D721Med (cell line): ENCODE results near the gene ZFP3.
"Not testable (repeated sequence)": the region's sequence is repeated elsewhere in the genome, so short reads cannot be mapped to it uniquely, and the experiment has no call there.

Experiments
- DNase-seq: peaks from one replicate; pipeline ENCODE4 v3.0.0; 2011; ENCODE audit warnings: low spot score; ENCODE audit not compliant: insufficient read length
- FAIRE-seq: peaks from 2 replicates; lab custom pipeline; 2011; peaks lifted over from hg19 to GRCh38; lab: Jason Lieb, UNC
- TF ChIP-seq, protein P1 (sequence below): IDR thresholded peaks from 2 replicates; pipeline ENCODE4 v1.5.1; 2012; ENCODE audit warnings: mild to moderate bottlenecking, control low read depth; ENCODE audit not compliant: insufficient read depth; ENCODE audit errors: missing control alignments

Gene ZFP3

DNA sequence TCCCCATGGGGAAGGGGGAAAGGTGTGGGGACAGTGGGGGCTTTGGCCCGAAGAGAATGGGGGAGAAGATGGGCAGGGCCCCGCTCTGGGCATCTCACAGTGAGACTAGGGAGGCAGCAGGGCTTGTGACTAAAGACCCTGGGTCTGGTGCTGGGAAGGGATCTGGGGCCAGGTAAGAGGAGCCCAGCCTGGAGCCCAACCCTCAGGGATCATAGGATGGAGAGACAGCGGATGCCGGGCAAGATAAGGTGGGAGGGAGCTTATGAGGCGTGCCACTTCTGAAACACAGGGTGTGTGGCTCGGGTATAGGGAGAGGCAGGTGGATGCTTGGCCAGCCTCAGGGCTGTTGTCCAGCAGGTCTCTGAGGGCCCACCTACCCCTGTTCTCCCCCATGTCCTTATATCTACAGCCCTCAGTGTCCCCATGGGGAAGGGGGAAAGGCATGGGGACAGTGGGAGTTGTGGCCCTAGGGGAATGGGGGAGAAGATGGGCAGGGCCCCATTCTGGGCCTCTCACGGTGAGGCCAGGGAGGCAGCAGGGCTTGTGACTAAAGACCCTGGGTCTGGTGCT lies 53.0 kb downstream of the ZFP3 start:
- TF ChIP-seq, protein P1, sequence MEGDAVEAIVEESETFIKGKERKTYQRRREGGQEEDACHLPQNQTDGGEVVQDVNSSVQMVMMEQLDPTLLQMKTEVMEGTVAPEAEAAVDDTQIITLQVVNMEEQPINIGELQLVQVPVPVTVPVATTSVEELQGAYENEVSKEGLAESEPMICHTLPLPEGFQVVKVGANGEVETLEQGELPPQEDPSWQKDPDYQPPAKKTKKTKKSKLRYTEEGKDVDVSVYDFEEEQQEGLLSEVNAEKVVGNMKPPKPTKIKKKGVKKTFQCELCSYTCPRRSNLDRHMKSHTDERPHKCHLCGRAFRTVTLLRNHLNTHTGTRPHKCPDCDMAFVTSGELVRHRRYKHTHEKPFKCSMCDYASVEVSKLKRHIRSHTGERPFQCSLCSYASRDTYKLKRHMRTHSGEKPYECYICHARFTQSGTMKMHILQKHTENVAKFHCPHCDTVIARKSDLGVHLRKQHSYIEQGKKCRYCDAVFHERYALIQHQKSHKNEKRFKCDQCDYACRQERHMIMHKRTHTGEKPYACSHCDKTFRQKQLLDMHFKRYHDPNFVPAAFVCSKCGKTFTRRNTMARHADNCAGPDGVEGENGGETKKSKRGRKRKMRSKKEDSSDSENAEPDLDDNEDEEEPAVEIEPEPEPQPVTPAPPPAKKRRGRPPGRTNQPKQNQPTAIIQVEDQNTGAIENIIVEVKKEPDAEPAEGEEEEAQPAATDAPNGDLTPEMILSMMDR, result no peak
- FAIRE-seq, result no peak
- DNase-seq, result no peak

DNA sequence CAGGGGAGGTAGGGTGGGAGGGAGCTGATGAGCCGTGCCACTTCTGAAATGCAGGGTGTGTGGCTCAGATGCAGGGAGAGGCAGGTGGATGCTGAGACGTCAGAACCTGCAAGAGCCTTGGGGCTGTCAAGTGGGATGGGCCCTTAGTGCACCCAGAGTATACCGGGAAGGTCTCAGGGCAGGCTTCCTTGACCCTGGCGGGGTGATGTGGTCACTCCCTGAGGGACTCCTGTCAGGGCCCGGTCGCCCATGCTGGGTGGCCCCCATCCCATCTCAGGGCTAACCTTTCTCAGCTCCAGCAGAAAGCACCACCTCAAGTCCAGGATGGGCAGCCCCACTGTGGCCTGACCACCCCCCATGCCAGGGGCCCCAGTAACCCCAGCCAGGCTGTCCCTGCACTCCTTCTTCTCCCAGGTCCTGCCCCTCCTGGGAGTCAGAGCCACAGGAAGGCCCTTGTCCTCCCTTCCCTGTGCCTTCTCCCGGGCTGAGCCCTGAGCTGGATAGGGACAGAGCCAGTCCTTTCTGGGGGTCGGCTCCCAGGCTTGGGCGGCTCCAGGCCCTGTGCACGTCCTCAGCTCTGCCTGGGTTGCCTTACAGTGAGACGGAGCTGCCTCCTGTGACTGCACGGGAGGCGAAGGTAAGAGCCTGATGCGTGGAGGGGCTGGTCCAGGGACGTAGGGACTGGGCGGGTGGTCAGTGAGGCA lies 53.7 kb downstream of the ZFP3 start:
- not testable (repeated sequence) for DNase-seq, FAIRE-seq

DNA sequence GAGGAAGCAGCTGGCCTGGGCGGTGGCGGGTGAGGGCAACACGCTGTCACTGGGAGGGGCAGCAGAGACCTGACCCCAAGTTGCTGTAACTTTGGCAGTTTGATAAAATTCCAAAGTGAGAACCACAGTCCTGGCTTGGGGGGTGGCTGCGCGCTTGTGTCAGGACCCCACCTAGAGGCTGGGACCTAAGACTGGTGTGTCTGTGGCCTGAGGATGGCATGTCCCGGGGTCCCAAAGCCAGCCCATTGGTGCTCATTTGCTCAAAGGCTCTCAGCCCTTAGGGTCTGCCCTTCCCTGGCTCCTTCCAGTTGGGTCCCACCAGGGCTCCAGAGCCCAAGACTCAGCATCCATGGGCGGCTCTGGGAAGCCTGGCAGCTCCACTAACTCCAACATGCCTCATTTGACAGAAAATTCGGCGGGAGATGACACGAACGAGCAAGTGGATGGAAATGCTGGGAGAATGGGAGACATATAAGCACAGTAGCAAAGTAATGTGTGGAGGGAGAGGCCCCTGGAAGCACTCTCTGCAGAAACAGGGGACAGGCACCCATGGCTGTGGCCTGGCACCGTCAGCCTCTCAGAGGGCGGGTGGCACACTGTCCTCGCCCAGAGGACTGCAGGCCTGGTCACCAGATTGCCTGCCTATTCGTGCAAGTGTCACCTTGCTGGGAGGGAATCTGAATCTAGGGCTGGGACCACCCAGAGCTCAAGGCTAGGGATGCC lies 54.4 kb downstream of the ZFP3 start:
- not testable (repeated sequence) for DNase-seq, FAIRE-seq
- TF ChIP-seq, protein P1, result peak; percentile 20

- TF ChIP-seq, protein P1, result no peak
- DNase-seq (no peak), FAIRE-seq (no peak)
Observed at GRCh38 chr17:5133311-5133710, 55.0 kb downstream of the ZFP3 start.

DNA sequence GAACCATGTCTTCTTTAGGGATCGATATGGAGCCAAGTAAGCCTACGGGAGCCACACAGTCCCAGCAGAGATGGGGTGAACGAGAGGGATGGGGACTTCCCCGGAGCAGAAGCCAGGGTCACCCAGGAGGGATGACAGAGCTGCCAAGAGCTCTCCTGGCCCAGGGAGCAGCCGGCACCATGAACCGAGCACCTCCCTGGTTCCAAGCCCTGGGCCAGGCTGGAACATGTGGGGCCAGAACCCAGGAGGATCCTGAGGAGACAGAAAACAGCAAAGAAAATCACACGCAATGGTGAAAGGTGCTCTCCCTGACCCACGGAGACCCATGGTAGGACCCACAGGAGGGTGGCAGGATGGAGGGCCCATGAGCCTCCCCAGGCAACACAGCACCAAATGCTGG lies 55.7 kb downstream of the ZFP3 start:
- DNase-seq, result not testable (repeated sequence)

DNA sequence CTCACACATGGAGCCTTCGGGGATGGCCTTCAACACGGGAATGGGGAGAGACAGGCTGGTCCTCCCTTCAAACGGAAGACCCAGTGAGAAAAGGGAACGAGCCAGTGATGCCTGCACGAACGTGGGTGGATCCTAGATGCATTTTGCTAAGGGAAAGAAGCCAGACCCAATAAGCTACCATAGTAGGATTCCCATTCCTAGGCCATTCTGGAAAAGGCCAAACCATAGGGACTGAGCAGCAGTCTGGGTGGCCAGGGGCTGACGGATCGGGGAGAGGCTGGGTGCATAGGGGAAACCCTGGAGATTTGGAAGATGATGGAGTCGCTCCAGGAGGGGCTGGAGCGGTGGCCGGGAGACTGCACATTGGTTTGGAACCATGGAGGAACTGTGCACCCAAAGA lies 56.3 kb downstream of the ZFP3 start:
- DNase-seq, FAIRE-seq: not testable (repeated sequence)

More for the DNA sequence above, 55.7 kb downstream of the ZFP3 start:
- not testable (repeated sequence) for FAIRE-seq

GRCh38 chr17:5135131-5135712 lies 57.0 kb downstream of the ZFP3 start:
- FAIRE-seq, DNase-seq: not testable (repeated sequence)

GRCh38 chr17:5135726-5136579 lies 57.7 kb downstream of the ZFP3 start:
- FAIRE-seq (no peak), DNase-seq (no peak)
- TF ChIP-seq, protein P1, result no peak

- not testable (repeated sequence) for FAIRE-seq, DNase-seq
Observed at GRCh38 chr17:5136580-5137412, 58.5 kb downstream of the ZFP3 start.

DNA sequence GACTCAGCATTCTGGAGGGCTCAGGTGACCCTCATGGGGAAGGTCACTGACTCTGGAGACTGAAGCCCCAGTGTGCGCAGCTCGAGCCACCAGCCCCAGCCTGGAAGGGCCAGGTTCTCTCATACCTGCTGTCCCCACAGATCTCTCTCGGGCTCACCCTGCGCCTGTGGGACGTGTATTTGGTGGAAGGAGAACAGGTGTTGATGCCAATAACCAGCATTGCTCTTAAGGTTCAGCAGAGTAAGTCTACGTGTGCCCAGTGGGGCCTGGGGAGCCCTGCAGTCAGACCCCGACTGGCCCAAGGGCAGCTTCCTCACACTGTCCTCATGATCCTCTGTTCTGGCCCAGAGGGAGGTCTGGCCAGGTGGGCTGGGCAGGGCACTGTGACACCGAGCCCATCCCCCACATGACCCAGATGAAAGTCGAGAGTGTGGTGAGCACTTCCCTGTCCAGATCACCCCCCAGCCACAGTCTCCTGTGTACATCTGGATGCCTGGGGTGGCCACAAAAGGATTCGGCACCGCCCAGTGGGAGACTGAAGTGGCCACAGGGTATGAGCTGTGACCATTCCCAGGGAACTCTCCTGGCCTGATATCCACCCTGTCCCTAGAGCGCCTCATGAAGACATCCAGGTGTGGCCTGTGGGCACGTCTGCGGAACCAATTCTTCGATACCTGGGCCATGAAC lies 59.4 kb downstream of the ZFP3 start:
- FAIRE-seq, DNase-seq: not testable (repeated sequence)

DNA sequence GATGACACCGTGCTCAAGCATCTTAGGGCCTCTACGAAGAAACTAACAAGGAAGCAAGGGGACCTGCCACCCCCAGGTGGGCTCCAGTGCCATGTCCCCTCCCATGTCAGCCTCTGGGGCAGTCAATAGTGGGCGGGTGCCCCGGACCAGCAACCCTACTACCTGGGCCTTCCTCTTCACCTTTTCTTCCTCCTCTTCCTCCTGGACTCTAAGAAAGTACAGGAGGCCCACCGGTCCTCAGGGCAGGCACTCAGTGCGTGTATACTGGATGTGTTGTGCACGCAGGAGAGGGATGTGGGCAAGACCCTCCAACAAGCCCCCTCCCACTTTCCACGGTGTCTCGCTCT lies 59.9 kb downstream of the ZFP3 start:
- not testable (repeated sequence) for FAIRE-seq, DNase-seq
